NCI-H1930 (cell line): ENCODE data around the gene CAST.

Source experiments
- DNase-seq, 2 experiments: peaks; one replicate each; lab custom pipeline; 2025; lab: John Stamatoyannopoulos, UW

The CAST gene

DNA sequence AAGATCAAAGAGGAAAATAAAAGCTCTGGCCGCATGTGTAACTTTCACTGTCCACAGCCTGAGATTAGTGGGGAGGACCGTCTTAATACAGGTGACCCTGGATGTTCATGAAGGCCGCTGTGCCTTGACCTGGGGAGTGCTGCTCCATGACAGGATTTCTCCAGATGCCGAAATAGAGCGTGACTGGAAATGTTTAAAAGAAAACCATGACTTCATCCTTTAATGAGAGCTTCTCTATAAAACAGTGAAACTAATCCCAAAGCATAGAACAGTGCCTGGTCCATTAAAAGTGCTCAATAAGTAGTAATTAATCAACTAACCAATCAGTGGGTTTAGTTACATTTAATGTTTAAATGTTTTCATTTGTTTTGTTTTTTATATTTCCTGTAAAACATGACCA is 82.8 kb downstream of the CAST start:
- no peak for DNase-seq

- DNase-seq = no peak
These were observed 83.8 kb downstream of the CAST start for GRCh38 chr5:96745844-96746531.

GRCh38 chr5:96747720-96748119 is 85.5 kb downstream of the CAST start:
- no peak for DNase-seq

DNA sequence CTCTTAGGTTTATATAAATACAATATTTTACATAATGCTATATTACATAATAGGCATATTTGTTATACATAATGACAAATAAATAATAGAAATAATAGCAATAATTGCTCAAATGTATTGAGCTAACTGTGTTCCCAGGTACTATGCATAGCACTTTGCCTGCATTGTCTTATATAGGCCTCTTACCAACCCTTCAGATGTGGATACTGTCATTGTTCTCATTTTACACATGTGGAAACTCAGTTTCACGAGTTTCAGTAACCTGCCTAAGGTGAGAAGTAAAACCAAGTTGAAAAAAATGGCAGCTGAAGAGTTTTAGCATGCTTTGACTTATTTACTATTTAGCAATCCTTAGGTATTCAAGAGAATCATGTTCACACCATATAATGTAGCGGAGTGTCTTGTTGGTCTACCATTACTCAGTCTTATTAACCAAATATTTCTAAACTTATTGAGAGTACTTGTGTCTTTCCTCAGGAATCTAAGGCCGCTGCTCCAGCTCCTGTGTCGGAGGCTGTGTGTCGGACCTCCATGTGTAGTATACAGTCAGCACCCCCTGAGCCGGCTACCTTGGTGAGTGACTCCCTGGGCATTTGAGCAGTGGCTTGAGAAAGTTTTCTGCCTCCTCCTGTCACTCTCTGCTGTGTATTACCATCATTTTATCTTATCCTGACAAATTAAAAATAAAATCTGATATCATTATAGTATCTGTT is 88.1 kb downstream of the CAST start:
- no peak for DNase-seq

DNA sequence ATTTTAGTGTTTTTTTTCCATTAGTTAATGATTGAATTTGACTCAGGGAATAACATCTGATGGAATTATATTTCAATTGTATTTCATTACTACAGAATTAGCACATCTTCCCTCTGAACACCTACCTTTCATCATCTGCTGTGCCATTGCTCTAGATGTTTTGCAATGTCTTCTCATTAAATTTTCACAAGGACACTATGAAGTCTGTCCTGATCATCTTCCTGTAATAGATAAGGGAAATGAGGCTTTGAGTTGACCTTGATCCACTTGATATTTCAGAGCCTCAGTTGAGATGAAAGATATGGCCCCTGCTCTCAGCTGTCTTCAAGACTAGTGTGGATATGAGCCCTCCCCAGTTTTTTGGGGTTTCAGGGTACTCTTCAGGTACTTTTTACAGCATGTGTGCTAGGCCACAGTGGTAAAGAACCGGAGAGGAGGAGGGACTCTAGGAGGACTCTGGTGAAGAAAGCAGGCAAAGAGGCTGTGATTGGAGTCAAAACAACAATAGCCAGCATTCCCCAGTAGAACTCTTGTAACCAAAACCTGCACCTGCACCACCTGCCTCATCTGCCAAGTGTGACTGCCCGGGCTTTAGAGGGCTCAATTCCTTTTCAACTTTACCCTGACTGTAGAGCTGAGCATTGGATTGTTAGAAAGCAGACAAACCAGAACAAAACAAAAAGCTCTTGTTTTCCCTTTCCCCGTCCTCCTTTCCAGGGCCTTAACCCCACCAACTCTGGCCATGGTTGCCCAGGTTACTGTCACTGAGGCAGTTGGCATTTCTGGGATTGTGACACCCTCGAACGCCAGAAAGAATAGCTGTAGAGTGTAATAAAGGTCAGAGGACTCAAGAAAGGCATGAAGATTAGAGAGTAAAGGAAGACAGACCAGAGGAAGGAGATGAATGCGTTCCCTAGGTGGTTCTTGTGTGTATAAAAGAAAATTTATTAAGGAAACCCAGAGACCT is 89.3 kb downstream of the CAST start:
- no peak for DNase-seq

DNA sequence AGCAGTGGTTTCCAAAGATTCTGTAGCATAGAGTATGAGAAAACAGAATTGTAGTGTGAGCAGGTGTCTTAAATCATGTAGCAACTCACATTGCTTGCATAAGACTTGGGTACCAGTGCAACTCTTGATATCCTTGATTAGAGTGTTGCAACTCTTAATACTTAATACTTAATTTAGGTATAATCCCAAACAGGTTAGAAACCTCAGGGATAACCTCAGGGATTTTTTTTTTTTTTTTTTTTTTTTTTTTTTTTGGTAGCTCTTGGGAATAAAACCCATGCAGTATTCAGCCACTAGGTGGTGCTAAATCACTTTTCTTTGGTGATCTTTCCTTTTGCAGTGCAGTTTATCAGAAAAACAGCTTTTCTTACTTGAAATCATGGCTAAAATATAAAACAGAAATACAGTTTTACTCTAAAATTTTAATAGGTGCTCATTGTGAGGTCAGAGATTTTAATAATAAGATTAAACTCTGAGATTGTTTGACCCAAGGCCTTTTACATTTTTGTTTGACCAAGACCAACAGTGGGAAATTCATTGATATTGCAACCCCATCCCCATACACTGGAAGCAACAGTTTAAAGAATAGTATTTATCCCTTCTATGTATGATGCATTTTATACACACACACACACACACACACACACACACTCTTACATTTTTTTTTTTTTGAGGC is 90.3 kb downstream of the CAST start:
- DNase-seq = peak in 1 of 2 experiments; percentile 17

GRCh38 chr5:96753017-96753397 is 90.8 kb downstream of the CAST start:
- no peak for DNase-seq

DNA sequence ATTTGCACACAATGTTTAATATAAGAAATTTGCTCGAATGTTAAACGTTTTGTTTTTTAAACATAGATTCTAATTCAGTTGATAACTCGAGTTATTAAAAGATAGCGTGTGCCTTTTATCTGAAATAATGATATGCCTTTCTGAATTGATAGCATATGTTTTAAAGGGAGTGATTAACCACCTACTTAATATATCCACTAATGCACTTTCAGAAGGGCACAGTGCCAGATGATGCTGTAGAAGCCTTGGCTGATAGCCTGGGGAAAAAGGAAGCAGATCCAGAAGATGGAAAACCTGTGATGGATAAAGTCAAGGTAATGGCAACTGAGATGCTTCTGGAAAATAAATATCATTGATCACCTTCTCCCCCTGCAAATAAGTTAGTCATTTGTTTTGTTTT is 91.7 kb downstream of the CAST start:
- DNase-seq = no peak

DNA sequence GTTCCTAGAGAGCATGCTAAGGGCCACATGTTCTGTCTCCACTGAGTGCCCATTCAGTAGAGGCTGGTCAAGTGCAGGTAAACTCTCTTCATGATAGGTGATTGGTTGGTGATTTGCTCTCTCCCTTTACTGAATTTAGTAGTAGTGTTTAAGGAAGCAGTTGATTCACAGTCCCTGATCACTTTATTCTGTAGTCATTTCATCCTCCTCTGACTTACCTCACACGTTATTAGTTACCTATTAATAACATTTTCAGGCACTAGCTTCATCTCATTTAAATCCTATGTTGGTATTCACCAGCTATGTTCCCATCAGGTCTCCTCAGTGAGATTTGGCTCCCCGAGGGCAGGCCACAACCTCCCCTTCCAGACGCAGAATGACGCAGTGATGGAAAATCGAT is 93.7 kb downstream of the CAST start:
- no peak for DNase-seq

DNA sequence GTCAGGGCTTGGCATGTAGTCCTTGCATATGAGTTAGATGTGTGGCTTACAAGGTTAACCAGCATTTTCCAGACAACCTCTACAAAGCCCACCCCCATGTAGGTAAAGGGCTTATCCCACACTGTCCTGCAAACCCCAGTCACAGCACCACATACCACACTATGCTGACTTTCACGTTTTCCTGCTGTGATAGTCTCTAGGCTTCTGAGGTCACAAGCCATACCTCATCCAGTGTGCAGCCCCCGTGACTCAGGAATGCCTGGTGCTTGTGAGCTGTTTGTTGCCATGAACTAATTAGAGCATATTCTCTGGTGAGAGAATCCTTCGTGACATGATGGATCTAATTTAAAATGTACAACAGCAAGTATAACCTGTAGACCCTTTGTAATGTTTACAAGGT is 94.8 kb downstream of the CAST start:
- no peak for DNase-seq

- no peak for DNase-seq
These were observed 96.4 kb downstream of the CAST start for GRCh38 chr5:96758621-96759020.

DNA sequence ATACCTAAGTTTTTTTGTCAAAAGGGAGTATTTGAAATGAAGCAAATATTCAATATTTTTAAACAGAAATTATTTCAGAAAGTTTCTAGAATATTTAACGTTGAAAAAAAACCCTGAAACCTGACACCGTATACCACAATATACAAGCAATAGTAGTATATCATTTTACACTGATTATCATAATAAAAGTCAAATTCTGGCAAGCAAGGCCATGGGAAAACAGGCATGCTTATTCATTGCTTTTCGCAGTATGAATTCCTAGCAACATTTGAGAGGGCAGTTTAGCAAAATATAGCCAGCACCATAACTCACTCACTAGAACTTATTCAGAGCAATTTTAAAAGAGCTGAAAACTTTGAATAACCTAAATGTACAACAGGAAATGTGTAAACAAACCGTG is 99.4 kb downstream of the CAST start:
- no peak for DNase-seq

DNA sequence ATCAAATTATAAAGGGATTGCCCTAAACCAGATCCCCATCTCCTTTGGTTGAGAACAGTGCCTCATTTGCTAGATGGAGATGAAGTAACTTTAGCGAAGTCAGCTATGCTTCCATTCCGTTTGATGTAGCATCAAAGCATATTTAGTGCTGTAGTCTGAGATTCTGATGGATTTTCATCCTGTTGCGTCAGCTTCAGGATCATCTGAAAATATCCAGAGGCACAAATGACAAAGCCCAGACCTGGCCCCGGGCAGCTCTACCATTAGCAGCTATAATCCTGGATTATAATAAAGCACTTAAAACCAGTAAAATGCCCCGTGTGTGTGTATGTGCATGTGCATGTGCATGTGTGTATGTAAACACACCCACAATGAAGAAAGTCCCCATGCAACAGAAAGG is 100.8 kb downstream of the CAST start:
- DNase-seq = peak in 1 of 2 experiments; percentile 6

- DNase-seq = no peak
These were observed 102.9 kb downstream of the CAST start for GRCh38 chr5:96765043-96765442.

GRCh38 chr5:96768708-96769251 is 106.6 kb downstream of the CAST start:
- DNase-seq = no peak

GRCh38 chr5:96771395-96771794 is 109.2 kb downstream of the CAST start:
- DNase-seq = no peak

DNA sequence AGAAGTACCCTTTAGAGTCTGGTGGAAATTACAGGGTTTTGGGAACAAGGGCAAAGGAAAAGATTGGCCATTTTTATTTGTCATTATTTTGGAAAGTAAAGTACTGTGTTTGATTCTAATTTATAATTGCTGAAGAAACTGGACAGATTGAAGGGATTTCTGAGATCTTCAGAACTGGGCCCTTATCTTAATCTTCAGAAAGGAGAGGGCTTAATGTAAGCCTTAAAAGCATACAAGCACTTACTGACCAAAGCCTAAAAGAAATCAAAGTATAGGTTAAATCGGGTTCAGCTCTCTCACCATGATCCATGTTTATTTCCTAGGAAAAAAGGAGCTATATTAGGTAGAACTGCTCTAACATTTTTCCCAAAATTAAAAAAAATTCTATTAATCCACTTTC is 109.9 kb downstream of the CAST start:
- DNase-seq = no peak

DNA sequence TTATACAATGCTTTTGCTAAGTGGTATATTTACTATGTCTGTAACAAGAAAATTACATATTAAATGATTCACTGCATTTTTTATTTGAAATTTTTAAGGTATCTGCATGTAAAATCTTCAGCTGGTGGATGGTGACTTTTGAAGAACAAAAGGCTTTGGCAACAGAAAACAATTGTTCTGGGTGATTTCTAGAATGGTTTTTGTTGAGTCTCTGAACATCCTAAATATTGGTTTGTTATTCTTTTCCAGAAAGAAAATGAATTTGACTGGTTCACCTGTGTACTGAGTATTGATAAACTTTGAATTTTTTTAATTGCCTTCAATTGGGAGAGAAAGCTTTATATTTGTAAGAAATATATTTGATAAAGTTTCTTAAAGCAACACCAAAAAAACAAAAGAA is 110.4 kb downstream of the CAST start:
- DNase-seq = no peak

GRCh38 chr5:96775050-96775449 is 112.9 kb downstream of the CAST start:
- DNase-seq = no peak

DNA sequence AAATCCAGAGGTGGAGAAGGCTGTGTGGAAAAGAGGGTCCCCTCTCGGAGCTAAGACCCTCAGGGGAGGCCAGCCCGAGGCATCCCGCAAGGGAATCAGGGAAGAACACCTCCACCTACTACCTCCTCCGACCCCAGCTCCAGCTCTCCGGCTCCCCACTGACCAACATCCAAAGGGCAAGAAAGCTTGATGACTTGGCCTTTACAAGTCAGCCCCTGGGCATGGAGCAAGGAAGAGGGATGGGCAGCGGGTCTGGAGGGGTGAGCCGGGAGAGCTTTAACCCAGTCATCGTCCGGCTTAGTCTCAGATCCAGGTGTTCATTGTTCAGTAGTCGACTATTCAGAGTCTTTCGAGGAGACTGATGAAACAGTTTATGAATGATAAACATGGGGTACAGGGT is 113.5 kb downstream of the CAST start:
- DNase-seq = no peak

DNA sequence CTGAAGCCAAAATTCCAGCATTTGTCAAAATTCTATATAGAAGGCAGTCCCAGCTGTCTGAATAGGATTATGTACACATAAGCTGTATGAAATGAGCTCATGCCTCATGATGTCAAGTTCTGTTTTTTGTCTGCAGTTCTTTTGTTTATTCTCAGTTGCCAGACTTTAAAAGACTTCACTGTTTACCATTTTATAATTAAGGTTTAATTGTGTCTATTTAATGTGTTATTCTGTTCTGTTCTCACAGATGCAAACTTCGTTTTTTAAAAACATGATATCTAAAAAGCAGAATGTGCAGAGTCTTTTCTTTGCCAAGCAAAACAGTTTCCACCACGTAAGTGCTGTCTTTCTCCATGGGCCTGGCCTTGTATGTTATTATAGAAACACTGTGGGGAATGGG is 114.4 kb downstream of the CAST start:
- DNase-seq = peak in 1 of 2 experiments; percentile 1

- no peak for DNase-seq
These were observed 116.2 kb downstream of the CAST start for GRCh38 chr5:96778409-96778808.
